HCT116 (cell line): Measurements from ENCODE around the gene GRM1. TPM values are rescaled to one million over a fixed set of nuclear protein-coding genes. Genes with fewer than 3 reads are reported as not detected.

Source experiments
- ATAC-seq: fragments of 200-7000 bp; cut with Tn5 transposase; 2 replicates; pipeline ENCODE4 v1.9.1; 2020; ENCODE audit warnings: mild to moderate bottlenecking, moderate library complexity
- BruUV-seq: library from RNA; stranded (reverse); fragments of 400-500 nt; replicated peaks from 2 replicates; lab custom pipeline; 2021; lab: Mats Ljungman, UMichigan
- CTCF ChIA-PET: fragments of 300-600 bp; sonication (Branson Sonifier 250); formaldehyde crosslinking; loops from one replicate; lab custom pipeline; 2021; ENCODE audit warnings: antibody characterized with exemption; lab: Charles Lee
- POLR2A ChIA-PET: fragments of 300-600, 350-600 bp; sonication (Branson Sonifier 250); formaldehyde crosslinking; loops from one replicate; lab custom pipeline; 2021; ENCODE audit warnings: antibody characterized with exemption; lab: Charles Lee
- RAD21 ChIA-PET, 2 experiments: fragments of 300-600 bp; sonication (Branson Sonifier 250); formaldehyde crosslinking; loops; one replicate each; lab custom pipeline; 2023; ENCODE audit warnings: low total read pairs in 2 of 2; ENCODE audit not compliant: uncharacterized antibody in 2 of 2, unreplicated experiment in 2 of 2, low non-redundant PET in 1 of 2; lab: Charles Lee
- DNase-seq: peaks from one replicate; pipeline ENCODE4 v3.0.0-alpha.2; 2010; ENCODE audit warnings: low read depth, low spot score
- H2AFZ ChIP-seq: fragments of 200-600 bp; shearing (Covaris generic), sonication (generic); 2 replicates; pipeline ENCODE4 v1.6.1; 2017; ENCODE audit warnings: low read depth, mixed run types, mixed read lengths, antibody characterized with exemption, low read length; ENCODE audit not compliant: poor library complexity, severe bottlenecking
- H3K27ac ChIP-seq: 2 replicates; pipeline ENCODE4 v1.5.1; 2012; ENCODE audit warnings: low read depth, low read length
- H3K27me3 ChIP-seq: fragments of 200-600 bp; sonication (generic); 2 replicates; pipeline ENCODE4 v1.6.1; 2016; ENCODE audit warnings: mixed run types, low read length, mixed read lengths; ENCODE audit not compliant: insufficient read depth
- H3K36me3 ChIP-seq, 2 experiments: fragments of 200-500 bp in 1 of 2; fragments of 200-600 bp in 1 of 2; sonication (Bioruptor generic) in 1 of 2; sonication (generic) in 1 of 2; 2 replicates each; pipeline versions ENCODE4 v1.5.1 to v1.6.1; 2014 to 2016; ENCODE audit warnings: low read length in 2 of 2, inconsistent platforms in 1 of 2, mixed read lengths in 1 of 2, mixed run types in 1 of 2; ENCODE audit not compliant: insufficient read depth in 2 of 2, control insufficient read depth in 1 of 2
- H3K4me1 ChIP-seq, 2 experiments: fragments of 200-600 bp in 1 of 2; sonication (generic) in 1 of 2; 2 replicates each; pipeline versions ENCODE4 v1.5.1 to v1.6.1; 2012 to 2017; ENCODE audit warnings: low read length in 2 of 2, inconsistent platforms in 1 of 2, mild to moderate bottlenecking in 1 of 2, mixed read lengths in 1 of 2, mixed run types in 1 of 2, moderate library complexity in 1 of 2; ENCODE audit not compliant: insufficient read depth in 2 of 2, control insufficient read depth in 1 of 2
- H3K4me2 ChIP-seq: fragments of 200-600 bp; sonication (generic); 2 replicates; pipeline ENCODE4 v1.6.1; 2017; ENCODE audit warnings: mixed run types, low read length, mixed read lengths
- H3K4me3 ChIP-seq, 2 experiments: fragments of 200-600 bp in 1 of 2; sonication (generic) in 1 of 2; replicated peaks in 1 of 2; 2 replicates each; pipeline ENCODE4 v1.5.1; 2011 to 2016; ENCODE audit warnings: low read length in 2 of 2, control low read depth in 1 of 2, low read depth in 1 of 2, mild to moderate bottlenecking in 1 of 2, mixed read lengths in 1 of 2, mixed run types in 1 of 2
- H3K79me2 ChIP-seq: fragments of 200-600 bp; sonication (generic); 2 replicates; pipeline ENCODE4 v1.6.1; 2017; ENCODE audit warnings: mild to moderate bottlenecking, mixed run types, low read length, moderate library complexity, mixed read lengths; ENCODE audit not compliant: insufficient read depth
- H3K9ac ChIP-seq: fragments of 200-600 bp; sonication (generic); 2 replicates; pipeline ENCODE4 v1.6.1; 2016; ENCODE audit warnings: low read length, mixed read lengths
- H3K9me2 ChIP-seq: fragments of 200-600 bp; sonication (generic), shearing (Covaris generic); 2 replicates; pipeline ENCODE4 v1.6.1; 2017; ENCODE audit warnings: mixed run types, mild to moderate bottlenecking, moderate library complexity; ENCODE audit not compliant: insufficient read depth
- H3K9me3 ChIP-seq, 2 experiments: fragments of 200-500 bp in 1 of 2; fragments of 200-600 bp in 1 of 2; sonication (Bioruptor generic) in 1 of 2; sonication (generic) in 1 of 2; 2 replicates each; pipeline ENCODE4 v1.6.1; 2014 to 2017; ENCODE audit warnings: low read length in 2 of 2, mixed read lengths in 2 of 2, inconsistent platforms in 1 of 2, low read depth in 1 of 2, mild to moderate bottlenecking in 1 of 2, mixed run types in 1 of 2, moderate library complexity in 1 of 2; ENCODE audit not compliant: control insufficient read depth in 1 of 2, insufficient read depth in 1 of 2
- H4K20me1 ChIP-seq: fragments of 200-600 bp; sonication (generic), shearing (Covaris generic); 2 replicates; pipeline ENCODE4 v1.6.1; 2017; ENCODE audit warnings: mixed run types, mild to moderate bottlenecking, moderate library complexity; ENCODE audit not compliant: insufficient read depth
- ATF3 ChIP-seq: IDR thresholded peaks from 2 replicates; pipeline ENCODE4 v1.6.1; 2012
- CEBPB ChIP-seq: IDR thresholded peaks from 2 replicates; pipeline ENCODE4 v1.6.1; 2012; ENCODE audit warnings: low read depth
- CTCF ChIP-seq, 3 experiments: fragments of 200-600 bp in 1 of 3; sonication (generic) in 1 of 3; IDR thresholded peaks in 2 of 3; conservative IDR thresholded peaks in 1 of 3; 2 replicates each; pipeline ENCODE4 v1.5.1; 2012 to 2017; ENCODE audit warnings: low read depth in 2 of 3, low read length in 2 of 3, antibody characterized with exemption in 1 of 3, borderline replicate concordance in 1 of 3, control low read depth in 1 of 3, mild to moderate bottlenecking in 1 of 3, mixed read lengths in 1 of 3, mixed run types in 1 of 3, moderate library complexity in 1 of 3; ENCODE audit not compliant: insufficient read depth in 1 of 3
- EZH2 ChIP-seq: fragments of 200-600 bp; sonication (generic); IDR thresholded peaks from 2 replicates; pipeline ENCODE4 v1.6.1; 2017; ENCODE audit warnings: antibody characterized with exemption, mixed run types
- FOSL1 ChIP-seq: IDR thresholded peaks from 2 replicates; pipeline ENCODE4 v1.6.1; 2012; ENCODE audit warnings: low read depth
- MAX ChIP-seq: IDR thresholded peaks from 2 replicates; pipeline ENCODE4 v1.6.1; 2012
- POLR2AphosphoS5 ChIP-seq: IDR thresholded peaks from 2 replicates; pipeline ENCODE4 v1.6.1; 2011; ENCODE audit warnings: mild to moderate bottlenecking, low read depth, low read length, moderate library complexity
- RAD21 ChIP-seq: IDR thresholded peaks from 2 replicates; pipeline ENCODE4 v1.6.1; 2012; ENCODE audit warnings: low read depth, mild to moderate bottlenecking
- SIN3A ChIP-seq: IDR thresholded peaks from 2 replicates; pipeline ENCODE4 v1.6.1; 2012; ENCODE audit warnings: low read depth
- TCF7L2 ChIP-seq: IDR thresholded peaks from 2 replicates; pipeline ENCODE4 v1.7.0; 2011; ENCODE audit warnings: borderline replicate concordance, inconsistent platforms; ENCODE audit not compliant: insufficient read depth, insufficient read length; ENCODE audit errors: extremely low read depth
- YY1 ChIP-seq: IDR thresholded peaks from 2 replicates; pipeline ENCODE4 v1.6.1; 2011; ENCODE audit warnings: low read length, low read depth, moderate library complexity, mild to moderate bottlenecking; ENCODE audit not compliant: insufficient replicate concordance; ENCODE audit errors: extremely low read depth
- ZFX ChIP-seq: fragments of 450-650 bp; IDR thresholded peaks from 2 replicates; pipeline ENCODE4 v1.6.1; 2017
- ZNF274 ChIP-seq: fragments of 200-500 bp; sonication (Bioruptor generic); IDR thresholded peaks from 2 replicates; pipeline ENCODE4 v1.6.1; 2014; ENCODE audit warnings: mild to moderate bottlenecking, low read depth, low read length, inconsistent platforms
- intact Hi-C: fragments of 100-400 bp; cut with micrococcal nuclease; formaldehyde crosslinking; loops from 2 replicates; pipeline ENCODE4 v1.10.0; 2022
- total RNA-seq: library from RNA; stranded (reverse); gene quantifications from one replicate; pipeline ENCODE4 v1.2.1, GENCODE V29; 2021; ENCODE audit not compliant: unreplicated experiment
- TF ChIP-seq, protein P1 (sequence below): IDR thresholded peaks from 2 replicates; pipeline ENCODE4 v1.6.1; 2012; ENCODE audit warnings: low read depth

Gene GRM1
- total RNA-seq, 1 experiment from 2014 or later = not detected

GRCh38 chr6:146357578-146358430, 328.9 kb downstream of the GRM1 start:
- H4K20me1 ChIP-seq = no peaks in the 10 kb centered on the region
- RAD21 ChIA-PET = no interaction called here
- no peak for ATAC-seq
- no peaks in the 10 kb centered on the region for H3K36me3 ChIP-seq
- CTCF ChIA-PET = no interaction called here
- no peaks in the 10 kb centered on the region for H3K9me3 ChIP-seq
- no peak for DNase-seq
- TF ChIP-seq POLR2AphosphoS5 (no peak), FOSL1 (no peak), CEBPB (no peak), TCF7L2 (no peak), ZNF274 (no peak), MAX (no peak), YY1 (no peak), CTCF (IDR thresholded peaks at IDR 0.05 in 2 of 3, conservative IDR thresholded peaks at IDR 0.05 in 1 of 3; ENCODE audit: borderline replicate concordance in 1 of 3, insufficient read depth in 1 of 3, low read depth in 2 of 3, low read length in 2 of 3) (no peak), SIN3A (no peak), EZH2 (no peak), ATF3 (no peak), RAD21 (no peak), ZFX (no peak)
- TF ChIP-seq, protein P1, sequence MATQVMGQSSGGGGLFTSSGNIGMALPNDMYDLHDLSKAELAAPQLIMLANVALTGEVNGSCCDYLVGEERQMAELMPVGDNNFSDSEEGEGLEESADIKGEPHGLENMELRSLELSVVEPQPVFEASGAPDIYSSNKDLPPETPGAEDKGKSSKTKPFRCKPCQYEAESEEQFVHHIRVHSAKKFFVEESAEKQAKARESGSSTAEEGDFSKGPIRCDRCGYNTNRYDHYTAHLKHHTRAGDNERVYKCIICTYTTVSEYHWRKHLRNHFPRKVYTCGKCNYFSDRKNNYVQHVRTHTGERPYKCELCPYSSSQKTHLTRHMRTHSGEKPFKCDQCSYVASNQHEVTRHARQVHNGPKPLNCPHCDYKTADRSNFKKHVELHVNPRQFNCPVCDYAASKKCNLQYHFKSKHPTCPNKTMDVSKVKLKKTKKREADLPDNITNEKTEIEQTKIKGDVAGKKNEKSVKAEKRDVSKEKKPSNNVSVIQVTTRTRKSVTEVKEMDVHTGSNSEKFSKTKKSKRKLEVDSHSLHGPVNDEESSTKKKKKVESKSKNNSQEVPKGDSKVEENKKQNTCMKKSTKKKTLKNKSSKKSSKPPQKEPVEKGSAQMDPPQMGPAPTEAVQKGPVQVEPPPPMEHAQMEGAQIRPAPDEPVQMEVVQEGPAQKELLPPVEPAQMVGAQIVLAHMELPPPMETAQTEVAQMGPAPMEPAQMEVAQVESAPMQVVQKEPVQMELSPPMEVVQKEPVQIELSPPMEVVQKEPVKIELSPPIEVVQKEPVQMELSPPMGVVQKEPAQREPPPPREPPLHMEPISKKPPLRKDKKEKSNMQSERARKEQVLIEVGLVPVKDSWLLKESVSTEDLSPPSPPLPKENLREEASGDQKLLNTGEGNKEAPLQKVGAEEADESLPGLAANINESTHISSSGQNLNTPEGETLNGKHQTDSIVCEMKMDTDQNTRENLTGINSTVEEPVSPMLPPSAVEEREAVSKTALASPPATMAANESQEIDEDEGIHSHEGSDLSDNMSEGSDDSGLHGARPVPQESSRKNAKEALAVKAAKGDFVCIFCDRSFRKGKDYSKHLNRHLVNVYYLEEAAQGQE = no peak
- peaks cover 4% of the 10 kb centered on the region for H3K27me3 ChIP-seq
- H3K4me1 ChIP-seq = peaks cover 0 to 8% of the 10 kb centered on the region in 2 experiments; a peak in 1 of 4 replicates
- intact Hi-C loops = no loop called here
- H3K4me2 ChIP-seq = no peak overlapping the region
- no peak overlapping the region for H2AFZ ChIP-seq
- H3K9me2 ChIP-seq = no peaks in the 10 kb centered on the region
- H3K4me3 ChIP-seq = no peak overlapping the region
- no TSS peak for BruUV-seq
- no peaks in the 10 kb centered on the region for H3K79me2 ChIP-seq
- H3K27ac ChIP-seq = no peak overlapping the region
- POLR2A ChIA-PET = no interaction called here
- H3K9ac ChIP-seq = no peak overlapping the region
